Vagina (tissue), 2 donors: ENCODE data around the gene BACE1. TPM values are rescaled to one million over a fixed set of nuclear protein-coding genes. Genes with fewer than 3 reads are reported as not detected.
"Not testable (repeated sequence)": the region's sequence is repeated elsewhere in the genome, so short reads cannot be mapped to it uniquely, and the experiment has no call there.

Source experiments
- DNase-seq, 2 donors: peaks; one replicate each; pipeline ENCODE4 v3.0.0-alpha.2; 2017; ENCODE audit errors: extremely low spot score in 2 of 2
- H3K27ac ChIP-seq: fragments of 200-600 bp; sonication (generic); one replicate; pipeline ENCODE4 v1.5.1; 2019
- H3K27me3 ChIP-seq: fragments of 200-600 bp; sonication (generic); one replicate; pipeline ENCODE4 v1.5.1; 2019
- H3K36me3 ChIP-seq, 2 donors: fragments of 200-600 bp; sonication (generic); one replicate each; pipeline ENCODE4 v1.5.1; 2017 to 2019
- H3K4me1 ChIP-seq: fragments of 200-600 bp; sonication (generic); one replicate; pipeline ENCODE4 v1.5.1; 2019
- H3K4me3 ChIP-seq, 2 donors: fragments of 200-600 bp; sonication (generic); 1 replicate in 1 of 2; 2 replicates in 1 of 2; pipeline ENCODE4 v1.5.1; 2016 to 2019
- H3K9me3 ChIP-seq: fragments of 200-600 bp; sonication (generic); one replicate; pipeline ENCODE4 v1.5.1; 2019
- POLR2A ChIP-seq, 2 donors: fragments of 450-650 bp; IDR thresholded peaks; one replicate each; pipeline ENCODE4 v1.6.1; 2017; ENCODE audit warnings: antibody characterized with exemption in 2 of 2, mild to moderate bottlenecking in 2 of 2, moderate library complexity in 2 of 2
- POLR2AphosphoS5 ChIP-seq, 2 donors: sonication (generic); formaldehyde crosslinking; IDR thresholded peaks; one replicate each; pipeline ENCODE4 v1.9.0; 2017; ENCODE audit warnings: antibody characterized with exemption in 2 of 2, mild to moderate bottlenecking in 2 of 2, low read depth in 1 of 2; ENCODE audit not compliant: insufficient read depth in 1 of 2
- intact Hi-C: fragments of 100-400 bp; cut with DNase I; formaldehyde crosslinking; loops from one replicate; pipeline ENCODE4 v1.15.1; 2023
- total RNA-seq: library from RNA; depleted of rRNA; stranded (reverse); fragments of >200 nt; gene quantifications from one replicate; pipeline ENCODE4 v1.2.3, GENCODE V29; 2016
- TF ChIP-seq, protein P1 (sequence below), 3 experiments: fragments of 450-650 bp in 2 of 3; fragments of 200-600 bp in 1 of 3; sonication (generic) in 1 of 3; IDR thresholded peaks; one replicate each; pipeline ENCODE4 v1.5.1; 2017 to 2019; ENCODE audit warnings: antibody characterized with exemption in 3 of 3, mild to moderate bottlenecking in 2 of 3, moderate library complexity in 2 of 3

BACE1 gene
- total RNA-seq, 1 donor from 2014 or later = 25.8 TPM

- H3K9me3 ChIP-seq = no peaks in the 10 kb centered on the region
- peak in 1 of 2 donors; percentile 91 for DNase-seq
- no peak overlapping the region for H3K4me3 ChIP-seq
- peak in 1 of 2 donors; percentile 47 for TF ChIP-seq POLR2AphosphoS5 (IDR thresholded peaks at IDR 0.05; ENCODE audit: insufficient read depth in 1 of 2, low read depth in 1 of 2)
- TF ChIP-seq, protein P1, sequence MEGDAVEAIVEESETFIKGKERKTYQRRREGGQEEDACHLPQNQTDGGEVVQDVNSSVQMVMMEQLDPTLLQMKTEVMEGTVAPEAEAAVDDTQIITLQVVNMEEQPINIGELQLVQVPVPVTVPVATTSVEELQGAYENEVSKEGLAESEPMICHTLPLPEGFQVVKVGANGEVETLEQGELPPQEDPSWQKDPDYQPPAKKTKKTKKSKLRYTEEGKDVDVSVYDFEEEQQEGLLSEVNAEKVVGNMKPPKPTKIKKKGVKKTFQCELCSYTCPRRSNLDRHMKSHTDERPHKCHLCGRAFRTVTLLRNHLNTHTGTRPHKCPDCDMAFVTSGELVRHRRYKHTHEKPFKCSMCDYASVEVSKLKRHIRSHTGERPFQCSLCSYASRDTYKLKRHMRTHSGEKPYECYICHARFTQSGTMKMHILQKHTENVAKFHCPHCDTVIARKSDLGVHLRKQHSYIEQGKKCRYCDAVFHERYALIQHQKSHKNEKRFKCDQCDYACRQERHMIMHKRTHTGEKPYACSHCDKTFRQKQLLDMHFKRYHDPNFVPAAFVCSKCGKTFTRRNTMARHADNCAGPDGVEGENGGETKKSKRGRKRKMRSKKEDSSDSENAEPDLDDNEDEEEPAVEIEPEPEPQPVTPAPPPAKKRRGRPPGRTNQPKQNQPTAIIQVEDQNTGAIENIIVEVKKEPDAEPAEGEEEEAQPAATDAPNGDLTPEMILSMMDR (IDR thresholded peaks at IDR 0.05) = no peak
- intact Hi-C loops = no loop called here
- no peaks in the 10 kb centered on the region for H3K27me3 ChIP-seq
- peak overlapping the region; percentile 19 for H3K27ac ChIP-seq
- H3K36me3 ChIP-seq = peaks cover 5 to 44% of the 10 kb centered on the region in 2 donors
- H3K4me1 ChIP-seq = peaks cover 8% of the 10 kb centered on the region
These were observed 34.9 kb downstream of the BACE1 start for GRCh38 chr11:117281159-117281558.

DNA sequence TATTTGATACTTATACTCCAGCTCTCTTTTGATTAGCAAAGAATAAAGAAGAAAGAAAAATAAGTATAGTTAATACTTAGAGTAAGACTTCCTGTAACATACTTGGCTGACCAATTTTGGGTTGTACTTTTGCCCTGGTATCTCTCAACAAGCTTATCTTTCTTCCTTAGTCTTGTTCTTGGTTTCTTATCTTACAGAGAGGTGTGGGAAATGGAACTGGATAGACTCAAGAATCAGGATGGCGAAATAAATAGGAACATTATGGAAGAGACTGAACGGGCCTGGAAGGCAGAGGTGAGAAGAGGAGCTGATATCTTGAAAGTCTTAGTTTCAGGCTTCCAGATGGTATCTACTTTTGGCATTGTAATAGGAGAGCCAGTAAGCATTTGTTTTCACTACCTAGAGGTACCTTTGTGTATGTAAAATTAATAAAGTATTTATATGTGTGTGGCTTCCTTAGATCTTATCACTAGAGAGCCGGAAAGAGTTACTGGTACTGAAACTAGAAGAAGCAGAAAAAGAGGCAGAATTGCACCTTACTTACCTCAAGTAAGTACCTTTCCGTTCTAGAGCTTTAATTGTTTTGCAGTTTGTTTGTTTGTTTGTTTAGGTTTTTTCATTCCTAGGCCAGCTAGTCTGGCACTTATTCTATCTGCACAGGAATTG, 36.2 kb downstream of the BACE1 start:
- Histone ChIP-seq H3K4me3 (no peak overlapping the region), H3K36me3 (peaks cover 5 to 31% of the 10 kb centered on the region in 2 donors), H3K4me1 (peaks cover 8% of the 10 kb centered on the region), H3K27me3 (no peaks in the 10 kb centered on the region), H3K9me3 (no peaks in the 10 kb centered on the region), H3K27ac (no peak overlapping the region)
- intact Hi-C loops = no loop called here
- no peak for DNase-seq
- TF ChIP-seq POLR2A (IDR thresholded peaks at IDR 0.05) = no peak
- no peak for TF ChIP-seq POLR2AphosphoS5 (IDR thresholded peaks at IDR 0.05; ENCODE audit: insufficient read depth in 1 of 2, low read depth in 1 of 2)
- TF ChIP-seq, protein P1 (IDR thresholded peaks at IDR 0.05) = no peak

DNA sequence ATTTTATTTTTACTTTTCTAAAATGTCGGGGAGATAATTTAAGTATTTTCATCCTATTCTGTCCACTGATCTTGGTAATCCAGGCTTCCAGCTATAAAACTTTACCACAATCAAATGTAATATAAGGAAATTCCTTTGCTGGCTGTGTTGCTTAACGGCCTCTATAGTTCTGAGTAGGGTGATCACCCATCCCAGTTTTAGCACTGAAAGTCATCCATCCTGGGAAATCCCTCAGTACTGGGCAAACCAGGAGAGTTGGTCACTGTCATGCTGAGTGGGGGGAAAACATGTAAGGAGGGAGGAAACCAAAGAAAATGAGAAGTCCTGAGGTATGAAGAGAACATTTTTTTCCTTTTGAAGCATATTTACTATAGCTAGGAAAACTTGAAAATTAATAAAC, 37.7 kb downstream of the BACE1 start:
- no peaks in the 10 kb centered on the region for H3K27me3 ChIP-seq
- H3K9me3 ChIP-seq = no peaks in the 10 kb centered on the region
- DNase-seq = no peak
- no peak overlapping the region for H3K4me3 ChIP-seq
- H3K4me1 ChIP-seq = peaks cover 8% of the 10 kb centered on the region
- intact Hi-C loops = no loop called here
- TF ChIP-seq, protein P1 (IDR thresholded peaks at IDR 0.05) = no peak
- TF ChIP-seq POLR2A (IDR thresholded peaks at IDR 0.05) = no peak
- no peak for TF ChIP-seq POLR2AphosphoS5 (IDR thresholded peaks at IDR 0.05; ENCODE audit: insufficient read depth in 1 of 2, low read depth in 1 of 2)
- H3K36me3 ChIP-seq = peaks cover 5 to 16% of the 10 kb centered on the region in 2 donors
- H3K27ac ChIP-seq = no peak overlapping the region

GRCh38 chr11:117273550-117274289, 42.3 kb downstream of the BACE1 start:
- Histone ChIP-seq H3K4me1 (no peaks in the 10 kb centered on the region), H3K4me3 (no peak overlapping the region), H3K36me3 (no peaks in the 10 kb centered on the region), H3K27ac (no peak overlapping the region), H3K9me3 (no peaks in the 10 kb centered on the region), H3K27me3 (no peaks in the 10 kb centered on the region)
- intact Hi-C loops = no loop called here
- no peak for DNase-seq
- TF ChIP-seq POLR2A (IDR thresholded peaks at IDR 0.05) = no peak
- TF ChIP-seq POLR2AphosphoS5 (IDR thresholded peaks at IDR 0.05; ENCODE audit: insufficient read depth in 1 of 2, low read depth in 1 of 2) = no peak
- TF ChIP-seq, protein P1 (IDR thresholded peaks at IDR 0.05) = no peak

GRCh38 chr11:117272175-117272574, 43.9 kb downstream of the BACE1 start:
- H3K27me3 ChIP-seq, H3K4me3 ChIP-seq, H3K36me3 ChIP-seq, intact Hi-C loops, H3K4me1 ChIP-seq, H3K9me3 ChIP-seq, DNase-seq, H3K27ac ChIP-seq: not testable (repeated sequence)
